ENCODE measurements around the gene UBQLNL. TPM values are rescaled to one million over a fixed set of nuclear protein-coding genes. Genes with fewer than 3 reads are reported as not detected.

The UBQLNL gene
- polyA plus RNA-seq, 1 donor (not counting 4 experiments of a cell fraction or from before 2014, with no cell fraction given), result 0.12 TPM

GRCh38 chr11:5504403-5504921 lies 12.0 kb downstream of the UBQLNL start:
- dilution Hi-C loops (cut with MboI; ENCODE audit: extremely low pct_ligation_motif_present, low sequenced_read_pairs), result no loop called here
- Histone ChIP-seq H3K4me1 (ENCODE audit: control insufficient read depth, extremely low read depth, insufficient read depth, low read length) (no peaks in the 10 kb centered on the region), H3K79me2 (ENCODE audit: control insufficient read depth, insufficient read depth, low read length) (no peaks in the 10 kb centered on the region), H4K20me1 (ENCODE audit: control insufficient read depth, extremely low read depth, insufficient read depth, low read length) (no peaks in the 10 kb centered on the region), H3K4me3 (ENCODE audit: control insufficient read depth in 2 of 3, extremely low read depth in 1 of 3, insufficient read depth in 2 of 3, low read depth in 1 of 3, low read length in 3 of 3) (no peak overlapping the region), H3K27ac (ENCODE audit: control insufficient read depth, insufficient read depth, low read length) (no peak overlapping the region), H3K27me3 (ENCODE audit: control insufficient read depth, extremely low read depth, insufficient read depth, low read length) (no peaks in the 10 kb centered on the region), H3K4me2 (ENCODE audit: control insufficient read depth, extremely low read depth, insufficient read depth, low read depth, low read length) (no peak overlapping the region), H3K9me1 (ENCODE audit: control insufficient read depth, extremely low read depth, insufficient read depth, low read length) (no peaks in the 10 kb centered on the region), H3K9me3 (ENCODE audit: control insufficient read depth, low read depth, low read length) (no peaks in the 10 kb centered on the region), H3K9ac (ENCODE audit: control insufficient read depth, extremely low read depth, insufficient read depth, low read length) (no peak overlapping the region), H3K36me3 (ENCODE audit: control insufficient read depth in 2 of 2, extremely low read depth in 1 of 2, insufficient read depth in 2 of 2, low read length in 2 of 2) (no peaks in the 10 kb centered on the region), H2AFZ (ENCODE audit: control insufficient read depth, low read length) (no peak overlapping the region)
- FAIRE-seq, result no peak
- TF ChIP-seq CTCF (optimal IDR thresholded peaks at IDR 0.05 in 1 of 3, IDR thresholded peaks at IDR 0.05 in 1 of 3, conservative IDR thresholded peaks at IDR 0.05 in 1 of 3; ENCODE audit: extremely low read depth in 1 of 3, insufficient read depth in 2 of 3, low read length in 3 of 3) (no peak), EZH2 (IDR thresholded peaks at IDR 0.05; ENCODE audit: low read length) (no peak)
- DNase-seq (ENCODE audit: low read depth, low spot score), result no peak

- Histone ChIP-seq H3K27me3 (ENCODE audit: control insufficient read depth, extremely low read depth, insufficient read depth, low read length) (no peaks in the 10 kb centered on the region), H3K36me3 (ENCODE audit: control insufficient read depth in 2 of 2, extremely low read depth in 1 of 2, insufficient read depth in 2 of 2, low read length in 2 of 2) (no peaks in the 10 kb centered on the region), H3K4me1 (ENCODE audit: control insufficient read depth, extremely low read depth, insufficient read depth, low read length) (no peaks in the 10 kb centered on the region), H3K79me2 (ENCODE audit: control insufficient read depth, insufficient read depth, low read length) (no peaks in the 10 kb centered on the region), H3K9me1 (ENCODE audit: control insufficient read depth, extremely low read depth, insufficient read depth, low read length) (no peaks in the 10 kb centered on the region), H2AFZ (ENCODE audit: control insufficient read depth, low read length) (no peak overlapping the region), H3K4me3 (ENCODE audit: control insufficient read depth in 2 of 3, extremely low read depth in 1 of 3, insufficient read depth in 2 of 3, low read depth in 1 of 3, low read length in 3 of 3) (no peak overlapping the region), H3K9me3 (ENCODE audit: control insufficient read depth, low read depth, low read length) (no peaks in the 10 kb centered on the region), H3K9ac (ENCODE audit: control insufficient read depth, extremely low read depth, insufficient read depth, low read length) (no peak overlapping the region), H4K20me1 (ENCODE audit: control insufficient read depth, extremely low read depth, insufficient read depth, low read length) (no peaks in the 10 kb centered on the region), H3K27ac (ENCODE audit: control insufficient read depth, insufficient read depth, low read length) (no peak overlapping the region), H3K4me2 (ENCODE audit: control insufficient read depth, extremely low read depth, insufficient read depth, low read depth, low read length) (no peak overlapping the region)
- TF ChIP-seq EZH2 (IDR thresholded peaks at IDR 0.05; ENCODE audit: low read length), result no peak
- TF ChIP-seq CTCF (optimal IDR thresholded peaks at IDR 0.05 in 1 of 3, IDR thresholded peaks at IDR 0.05 in 1 of 3, conservative IDR thresholded peaks at IDR 0.05 in 1 of 3; ENCODE audit: extremely low read depth in 1 of 3, insufficient read depth in 2 of 3, low read length in 3 of 3), result no peak
- dilution Hi-C loops (cut with MboI; ENCODE audit: extremely low pct_ligation_motif_present, low sequenced_read_pairs), result no loop called here
- DNase-seq (ENCODE audit: low read depth, low spot score), result no peak
- FAIRE-seq, result no peak
Measured at GRCh38 chr11:5500393-5500801, 16.1 kb downstream of the UBQLNL start.

Measured in keratinocyte (primary cell).